GM12891 (cell line): ENCODE results near the gene NDUFA3.

Experiments
- POLR2A ChIP-seq: IDR thresholded peaks from 2 replicates; pipeline ENCODE4 v1.6.1; 2011; ENCODE audit warnings: low read depth, low read length, control low read depth
- SPI1 ChIP-seq: IDR thresholded peaks from 2 replicates; pipeline ENCODE4 v1.6.1; 2011; ENCODE audit warnings: low read depth, low read length, control low read depth
- TAF1 ChIP-seq: IDR thresholded peaks from 2 replicates; pipeline ENCODE4 v1.6.1; 2011; ENCODE audit warnings: low read depth, low read length, control low read depth

- no peak for TF ChIP-seq POLR2A
- TF ChIP-seq SPI1, result no peak
- no peak for TF ChIP-seq TAF1
These were observed 25.7 kb downstream of the NDUFA3 start for GRCh38 chr19:54128441-54128725.
